Superior temporal gyrus (tissue), 1 donor: Measurements from ENCODE around the gene TMEM201.
"Not testable (repeated sequence)": the region's sequence is repeated elsewhere in the genome, so short reads cannot be mapped to it uniquely, and the experiment has no call there.

Experiments used
- DNase-seq: peaks from one replicate; pipeline ENCODE4 v3.0.0-alpha.2; 2016; ENCODE audit errors: extremely low spot score

Gene TMEM201, protein sequence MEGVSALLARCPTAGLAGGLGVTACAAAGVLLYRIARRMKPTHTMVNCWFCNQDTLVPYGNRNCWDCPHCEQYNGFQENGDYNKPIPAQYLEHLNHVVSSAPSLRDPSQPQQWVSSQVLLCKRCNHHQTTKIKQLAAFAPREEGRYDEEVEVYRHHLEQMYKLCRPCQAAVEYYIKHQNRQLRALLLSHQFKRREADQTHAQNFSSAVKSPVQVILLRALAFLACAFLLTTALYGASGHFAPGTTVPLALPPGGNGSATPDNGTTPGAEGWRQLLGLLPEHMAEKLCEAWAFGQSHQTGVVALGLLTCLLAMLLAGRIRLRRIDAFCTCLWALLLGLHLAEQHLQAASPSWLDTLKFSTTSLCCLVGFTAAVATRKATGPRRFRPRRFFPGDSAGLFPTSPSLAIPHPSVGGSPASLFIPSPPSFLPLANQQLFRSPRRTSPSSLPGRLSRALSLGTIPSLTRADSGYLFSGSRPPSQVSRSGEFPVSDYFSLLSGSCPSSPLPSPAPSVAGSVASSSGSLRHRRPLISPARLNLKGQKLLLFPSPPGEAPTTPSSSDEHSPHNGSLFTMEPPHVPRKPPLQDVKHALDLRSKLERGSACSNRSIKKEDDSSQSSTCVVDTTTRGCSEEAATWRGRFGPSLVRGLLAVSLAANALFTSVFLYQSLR

DNA sequence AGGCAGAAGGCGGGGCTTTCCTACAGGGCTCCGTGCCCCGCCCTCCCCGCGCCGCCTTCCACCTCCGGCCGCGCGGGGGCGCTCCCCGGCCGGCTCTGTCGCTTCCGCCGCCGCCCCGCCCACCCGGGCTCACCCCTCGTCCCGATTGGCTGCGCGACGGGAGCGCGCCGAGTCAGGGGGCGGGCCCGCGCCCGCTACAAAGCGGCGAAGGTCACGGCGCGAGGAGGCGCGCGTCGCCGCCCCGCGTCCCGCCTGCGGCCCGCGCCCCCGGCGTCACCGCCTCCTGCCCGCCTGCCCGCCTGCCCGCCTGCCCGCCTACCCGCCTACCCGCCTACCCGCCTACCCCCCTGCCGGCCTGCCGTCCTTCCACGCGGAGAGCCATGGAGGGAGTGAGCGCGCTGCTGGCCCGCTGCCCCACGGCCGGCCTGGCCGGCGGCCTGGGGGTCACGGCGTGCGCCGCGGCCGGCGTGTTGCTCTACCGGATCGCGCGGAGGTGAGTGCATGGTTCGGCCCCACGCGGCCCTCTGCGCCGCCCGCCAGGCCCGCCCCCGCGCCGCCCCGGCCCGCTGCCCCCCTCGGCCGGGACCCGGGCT lies at the start of gene TMEM201:
Gene TMEM201 (plus strand): TSS at position 361 of the 593 bp plus-strand sequence. CDS start 20 bp downstream, at position 381.
- DNase-seq = peak; percentile 92

DNA sequence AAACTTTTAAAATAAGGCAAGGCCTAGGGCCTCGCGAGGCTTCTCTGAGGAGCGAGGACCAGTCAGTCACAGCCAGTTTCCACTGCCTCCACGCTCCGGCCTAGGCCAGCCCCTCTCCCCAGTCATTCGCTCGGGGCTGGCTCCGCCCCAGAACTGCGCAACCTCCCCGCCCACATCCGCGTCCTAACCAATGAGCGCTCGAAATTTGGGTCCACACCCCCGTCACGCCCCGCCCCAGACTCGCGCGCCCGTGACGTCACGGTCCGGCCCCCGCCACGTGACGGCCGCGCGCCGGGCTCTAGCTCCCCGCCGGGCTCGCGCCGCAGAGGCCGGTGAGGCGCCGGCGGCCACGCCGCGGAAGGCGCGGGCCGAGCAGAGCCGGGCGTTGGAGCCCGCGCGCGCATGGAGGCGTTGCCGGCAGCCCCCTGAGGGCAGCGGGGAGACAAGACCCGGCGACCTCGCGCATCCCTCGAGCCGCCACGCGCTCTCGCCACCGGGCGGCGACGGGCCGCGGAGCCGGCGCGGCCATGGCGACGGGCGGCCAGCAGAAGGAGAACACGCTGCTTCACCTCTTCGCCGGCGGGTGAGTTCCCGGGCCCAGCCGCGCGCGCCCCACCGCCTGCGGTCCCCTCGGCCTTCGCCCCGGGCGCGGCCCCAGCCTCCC lies 49.4 kb upstream of the TMEM201 start, which contains the start of gene SLC25A33:
Gene SLC25A33 (plus strand): TSS at position 301 of the 664 bp plus-strand sequence. CDS start 227 bp downstream, at position 528.
- DNase-seq = peak; percentile 98

DNA sequence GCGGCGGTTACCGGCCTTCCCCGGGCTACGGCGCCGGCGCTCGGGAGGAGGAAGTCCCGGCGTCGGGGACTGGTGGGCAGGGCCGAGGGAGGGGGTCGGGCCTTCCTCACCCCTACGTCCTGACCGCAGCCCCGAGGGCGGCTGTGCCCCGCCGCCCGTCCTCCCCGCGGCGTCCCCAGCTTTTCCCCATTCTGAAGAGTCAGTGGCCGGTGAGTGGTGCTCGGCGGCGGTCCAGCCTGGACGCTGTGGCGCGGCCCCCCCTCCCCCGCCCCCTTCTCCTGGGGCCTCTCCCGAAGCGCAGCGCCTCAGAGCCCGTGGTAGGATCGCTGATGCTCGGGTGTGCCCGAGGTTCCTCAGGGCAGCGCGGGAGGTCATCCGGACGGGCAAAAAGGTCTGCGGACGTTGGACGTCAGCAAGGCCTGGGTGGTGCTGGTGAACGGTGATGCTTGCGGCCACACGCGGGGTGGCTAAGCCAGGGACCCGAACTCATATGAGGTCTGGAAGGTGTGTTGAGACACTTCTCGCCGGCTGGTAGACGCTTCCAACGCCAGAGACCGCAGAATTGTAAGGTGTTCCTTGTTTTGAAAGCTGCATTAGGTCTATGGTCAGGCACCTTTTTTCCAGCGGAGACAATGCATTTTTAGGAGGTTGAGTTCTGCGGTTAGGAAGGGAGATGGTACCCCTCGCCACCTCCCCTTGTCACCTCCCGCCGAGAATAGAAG lies 48.7 kb upstream of the TMEM201 start:
- no peak for DNase-seq

DNA sequence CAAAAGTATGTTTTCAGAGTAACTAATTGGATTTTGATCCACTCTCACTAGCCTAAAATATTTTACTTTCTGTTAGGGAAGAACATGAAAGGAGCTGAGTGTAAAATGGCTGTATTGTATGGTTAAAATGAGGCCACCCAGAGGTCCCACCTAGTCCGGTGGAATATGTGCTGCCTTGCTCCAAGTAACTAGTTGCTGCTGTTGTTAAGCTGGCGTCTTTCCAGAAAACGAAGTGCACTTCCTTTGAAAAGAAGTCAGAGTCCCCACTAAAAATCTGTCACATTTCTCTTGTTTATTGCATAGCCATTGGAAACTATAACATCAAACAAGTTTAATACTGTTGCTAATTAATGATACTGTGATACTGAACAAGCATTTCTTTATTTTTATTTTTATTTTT lies 46.3 kb upstream of the TMEM201 start:
- DNase-seq = no peak

DNA sequence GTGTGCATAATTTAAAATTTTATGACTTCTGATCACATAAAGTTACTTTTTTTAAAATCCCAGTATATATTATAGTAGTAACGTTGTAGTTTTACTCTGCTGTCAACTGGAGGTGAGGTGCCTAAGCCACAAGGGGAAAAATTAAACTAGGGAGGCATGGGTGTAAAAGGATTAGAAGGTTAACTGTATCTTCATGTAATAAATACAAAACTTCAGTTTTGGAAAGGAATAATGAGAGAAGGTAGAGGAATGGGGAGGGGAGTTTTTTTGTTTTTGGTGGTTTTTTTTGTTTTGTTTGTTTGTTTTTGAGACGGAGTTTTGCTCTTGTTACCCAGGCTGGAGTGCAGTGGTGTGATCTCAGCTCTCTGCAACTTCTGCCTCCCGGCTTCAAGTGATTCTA lies 43.8 kb upstream of the TMEM201 start:
- no peak for DNase-seq

DNA sequence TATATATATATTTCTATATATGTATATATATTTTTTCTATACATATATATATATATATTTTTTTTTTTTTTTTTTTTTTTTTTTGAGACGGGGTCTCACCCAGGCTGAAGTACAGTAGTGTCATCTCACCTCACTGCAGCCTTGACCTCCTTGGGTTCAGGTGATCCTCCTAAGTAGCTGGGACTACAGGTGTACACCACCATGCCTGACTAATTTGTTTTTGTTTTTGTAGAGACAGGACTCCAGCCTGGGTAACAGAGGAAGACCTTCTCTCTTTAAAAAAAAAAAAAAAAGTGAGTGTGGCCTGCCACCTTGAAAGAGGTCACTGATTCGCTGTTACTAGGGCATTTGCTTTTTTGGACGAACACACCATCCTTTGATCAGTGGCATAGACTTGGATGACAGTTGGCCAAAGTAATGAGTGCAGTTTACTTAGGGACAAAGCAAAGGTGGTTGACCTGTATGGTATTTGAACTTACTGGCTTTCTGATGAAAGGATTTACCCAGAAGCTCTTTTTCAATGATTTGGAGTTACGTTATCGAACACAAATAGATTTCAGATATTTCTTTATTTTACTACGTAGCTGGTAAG lies 38.7 kb upstream of the TMEM201 start:
- DNase-seq = no peak

DNA sequence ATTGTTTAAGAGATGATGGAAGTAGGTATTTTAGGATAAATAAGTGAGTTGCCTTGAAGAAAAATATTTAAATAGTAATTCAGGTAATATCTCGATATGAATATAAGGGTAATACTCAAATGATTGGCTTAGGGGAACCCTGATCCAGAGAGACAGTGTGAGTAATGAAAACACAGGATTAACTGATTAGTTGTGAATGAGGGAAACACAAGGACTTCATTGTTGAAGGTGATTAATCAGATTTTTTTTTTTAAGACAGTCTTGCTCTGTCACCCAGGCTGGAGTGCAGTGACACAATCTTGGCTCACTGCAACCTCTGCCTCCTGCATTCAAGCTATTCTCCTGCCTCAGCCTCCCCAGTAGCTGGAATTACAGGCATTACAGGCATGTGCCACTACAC lies 36.7 kb upstream of the TMEM201 start:
- no peak for DNase-seq

DNA sequence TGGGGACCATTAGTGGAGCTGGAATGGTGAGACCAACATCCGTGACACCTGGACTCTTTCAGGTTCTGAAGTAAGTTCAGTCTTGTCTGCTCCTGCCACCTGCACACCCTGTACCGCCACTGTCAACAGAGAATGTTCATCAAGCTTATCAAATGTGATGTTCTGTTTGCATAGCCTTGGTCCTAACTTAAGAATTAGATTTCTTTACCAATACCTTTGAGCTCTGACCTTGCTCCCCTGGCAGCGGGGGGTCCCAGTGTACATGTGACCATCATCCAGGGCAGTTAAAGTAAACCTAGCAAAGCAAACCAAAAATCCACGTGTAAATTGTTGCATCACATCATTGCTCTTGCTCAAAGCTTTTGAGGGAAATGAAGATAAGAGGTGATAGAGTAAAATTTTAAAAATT lies 35.0 kb upstream of the TMEM201 start:
- no peak for DNase-seq

DNA sequence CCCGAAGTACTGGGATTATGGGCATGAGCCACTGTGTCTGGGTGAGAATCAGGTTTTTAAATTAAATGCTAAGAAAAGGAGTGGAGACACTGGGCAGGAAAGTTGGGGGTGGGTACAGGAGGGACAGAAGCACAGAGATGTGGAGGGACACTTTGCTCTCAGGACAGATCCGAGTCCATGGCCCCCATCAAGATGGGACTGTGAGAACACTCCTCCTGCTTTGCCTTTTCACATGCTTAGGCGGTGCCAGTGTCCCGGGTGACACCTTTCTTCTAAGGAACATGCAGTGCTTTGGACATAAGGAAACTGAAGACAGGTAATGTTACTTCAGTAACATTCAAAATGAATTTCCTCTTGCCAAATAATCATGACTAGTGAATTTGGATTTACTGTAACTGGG lies 32.8 kb upstream of the TMEM201 start:
- no peak for DNase-seq

DNA sequence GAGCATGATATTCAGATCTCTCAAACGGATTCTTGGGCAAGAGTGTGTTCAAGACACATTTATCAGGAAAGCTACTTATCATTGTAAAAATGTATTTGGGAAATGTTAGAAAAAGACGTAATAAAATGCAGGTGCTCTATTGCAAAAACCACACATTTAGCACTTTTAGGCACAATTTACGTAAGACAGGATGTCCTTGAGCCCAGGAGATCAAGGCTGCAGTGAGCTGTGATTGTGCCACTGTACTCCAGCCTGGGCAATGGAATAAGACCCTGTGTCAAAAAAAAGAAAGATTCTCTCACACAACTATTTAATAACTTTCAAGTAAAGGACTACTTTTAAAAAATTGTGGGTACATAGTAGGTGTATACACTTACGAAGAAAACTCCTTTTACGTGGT lies 31.1 kb upstream of the TMEM201 start:
- no peak for DNase-seq

DNA sequence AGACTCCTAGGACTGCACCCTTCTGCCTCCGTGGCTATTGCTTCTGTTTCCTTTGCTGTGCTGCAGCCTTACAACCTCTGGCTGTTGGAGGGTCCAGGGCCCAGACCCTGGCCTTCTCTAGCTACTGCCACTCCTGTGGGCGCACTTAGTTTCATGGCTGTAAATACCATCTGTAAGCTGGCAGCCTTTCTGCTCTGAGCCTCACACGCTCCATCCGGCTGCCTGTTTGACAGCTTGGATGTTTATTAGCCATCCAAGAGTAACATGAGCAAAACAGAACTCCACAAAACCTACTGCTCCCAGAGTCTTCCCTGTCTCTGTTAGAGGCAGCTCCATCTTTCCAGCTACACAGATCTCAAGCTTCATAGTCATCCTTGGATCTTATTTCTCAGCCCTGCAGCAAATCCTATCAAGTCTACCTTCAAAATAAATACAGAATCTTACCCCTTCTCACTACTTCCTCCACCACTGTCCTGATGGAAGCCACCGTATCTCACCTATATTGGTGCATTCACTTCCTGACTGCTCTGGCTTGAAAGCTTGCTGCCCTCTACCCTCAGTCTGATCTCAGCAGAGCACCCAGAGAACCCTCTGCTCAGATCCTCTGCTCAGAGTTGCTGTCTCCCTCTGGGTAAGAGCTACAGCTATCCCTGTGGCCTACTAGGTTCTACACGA lies 30.3 kb upstream of the TMEM201 start:
- no peak for DNase-seq

DNA sequence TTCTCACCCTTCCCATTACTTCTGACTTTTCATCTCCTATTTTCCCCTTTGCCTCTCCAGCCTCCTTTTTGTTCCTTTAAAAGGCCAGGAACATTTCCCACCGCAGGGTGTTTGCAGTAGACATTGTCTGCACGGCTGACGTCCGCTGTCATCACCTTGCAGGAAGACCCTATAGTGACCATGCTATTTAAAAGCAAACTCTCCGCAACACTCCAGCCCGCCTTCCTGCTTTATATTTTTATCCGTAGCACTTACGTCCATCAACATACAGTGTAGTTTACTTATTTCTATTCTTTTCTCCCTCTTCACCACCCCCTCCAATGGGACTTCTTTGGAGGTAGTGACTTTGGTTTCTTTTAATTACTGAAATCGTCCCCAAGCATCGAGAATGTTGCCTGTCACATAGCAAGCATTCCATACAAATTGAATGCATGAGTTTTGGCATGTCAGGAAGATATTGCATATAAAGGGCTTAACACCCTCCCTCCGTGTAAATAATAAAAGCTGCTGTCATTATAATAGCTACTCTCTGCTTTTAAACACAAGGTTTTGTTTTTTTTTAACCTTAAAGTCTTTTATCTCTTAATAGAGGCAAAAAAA lies 29.7 kb upstream of the TMEM201 start:
- DNase-seq = no peak

DNA sequence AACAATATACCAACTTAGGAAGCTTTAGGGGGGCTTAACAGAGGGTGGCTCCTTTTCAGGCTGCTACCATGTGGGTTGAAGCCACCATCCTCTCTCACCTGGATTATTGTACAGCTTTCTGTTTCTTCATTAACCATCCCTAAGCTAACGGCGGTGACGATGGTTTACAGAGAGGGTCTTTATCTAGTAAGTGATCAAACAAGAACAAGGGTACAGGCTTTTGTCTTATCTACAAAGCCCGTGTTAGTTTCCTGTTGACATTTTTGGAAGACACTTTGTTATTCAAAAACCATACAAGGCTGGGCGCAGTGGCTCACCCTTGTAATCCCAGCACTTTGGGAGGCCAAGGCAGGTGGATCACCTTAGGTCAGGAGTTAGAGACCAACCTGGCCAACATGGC lies 29.0 kb upstream of the TMEM201 start:
- no peak for DNase-seq

DNA sequence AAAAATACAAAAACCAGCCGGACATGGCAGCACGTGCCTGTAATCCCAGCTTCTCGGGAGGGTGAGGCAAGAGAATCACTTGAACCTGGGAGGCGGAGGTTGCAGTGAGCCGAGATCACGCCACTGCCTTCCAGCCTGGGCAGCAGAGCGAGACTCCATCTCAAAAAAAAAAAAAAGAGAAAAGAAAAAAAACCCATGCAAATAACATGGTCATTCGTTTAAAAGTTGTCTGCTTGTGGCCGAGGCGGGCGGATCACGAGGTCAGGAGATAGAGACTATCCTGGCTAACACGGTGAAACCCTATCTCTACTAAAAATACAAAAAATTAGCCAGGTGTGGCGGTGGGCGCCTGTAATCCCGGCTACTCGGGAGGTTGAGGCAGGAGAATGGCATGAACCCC lies 28.6 kb upstream of the TMEM201 start:
- DNase-seq = not testable (repeated sequence)

DNA sequence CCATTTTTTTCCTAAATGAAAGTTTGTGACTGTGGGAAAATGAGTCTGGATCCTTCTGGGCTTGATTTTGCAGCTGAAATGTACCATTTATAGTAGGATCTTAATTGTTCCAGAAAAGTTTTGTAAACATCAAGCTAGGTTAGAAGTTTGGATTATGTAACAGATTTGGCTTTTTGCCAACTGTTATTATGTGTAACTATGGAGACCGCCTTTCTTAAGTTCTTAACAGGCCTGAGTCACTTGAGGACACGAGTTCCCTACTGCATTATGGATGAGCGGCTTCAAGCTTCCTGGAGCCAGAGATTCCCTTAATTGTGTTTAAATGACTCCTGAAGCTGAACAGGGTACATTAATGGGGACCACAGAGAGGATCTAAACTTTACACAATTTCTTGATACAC lies 27.3 kb upstream of the TMEM201 start:
- DNase-seq = peak; percentile 80

DNA sequence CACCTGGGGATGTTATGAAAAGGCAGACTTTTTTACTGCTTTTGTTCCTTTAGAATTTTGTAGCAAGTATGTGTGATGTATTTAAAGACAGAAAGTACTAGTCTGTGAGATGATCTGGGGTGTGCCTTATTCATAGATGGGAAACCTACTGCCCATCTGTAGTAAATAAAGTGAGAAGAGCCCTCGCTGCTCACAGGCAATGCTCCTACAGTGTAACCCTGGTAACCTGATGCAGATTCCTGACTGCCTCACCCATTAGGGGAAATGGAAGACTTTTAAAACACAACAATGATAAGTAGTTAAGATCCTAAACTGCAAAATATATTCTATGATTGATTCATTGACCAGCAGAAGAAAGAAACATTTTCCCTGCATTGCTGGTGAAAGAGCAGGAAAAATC lies 19.4 kb upstream of the TMEM201 start:
- DNase-seq = no peak

DNA sequence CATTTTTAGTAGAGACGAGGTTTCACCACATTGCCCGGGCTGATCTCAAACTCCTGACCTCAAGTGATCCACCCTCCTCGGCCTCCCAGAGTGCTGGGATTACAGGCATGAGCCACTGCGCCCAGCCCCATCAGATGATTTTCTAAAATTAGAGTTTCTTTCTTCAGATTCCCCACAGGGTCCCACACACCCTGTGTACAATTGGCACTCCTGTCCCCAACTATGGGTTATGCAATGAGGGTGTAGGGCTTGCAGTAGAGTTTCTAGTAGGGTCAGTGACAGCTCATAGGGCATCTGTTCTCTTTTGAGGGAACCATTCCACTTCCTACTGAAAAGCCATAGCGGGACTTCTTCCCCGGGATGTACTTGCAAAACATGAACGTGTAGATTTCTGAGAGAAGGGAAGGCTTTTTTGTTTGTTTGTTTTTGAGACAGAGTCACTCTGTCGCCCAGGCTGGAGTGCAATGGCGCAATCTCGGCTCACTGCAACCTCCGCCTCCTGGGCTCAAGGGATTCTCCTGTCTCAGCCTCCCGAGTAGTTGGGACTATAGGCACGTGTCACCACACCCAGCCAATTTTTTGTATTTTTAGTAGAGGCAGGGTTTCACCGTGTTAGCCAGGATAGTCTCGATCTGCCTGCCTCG lies 17.7 kb upstream of the TMEM201 start:
- DNase-seq = not testable (repeated sequence)

DNA sequence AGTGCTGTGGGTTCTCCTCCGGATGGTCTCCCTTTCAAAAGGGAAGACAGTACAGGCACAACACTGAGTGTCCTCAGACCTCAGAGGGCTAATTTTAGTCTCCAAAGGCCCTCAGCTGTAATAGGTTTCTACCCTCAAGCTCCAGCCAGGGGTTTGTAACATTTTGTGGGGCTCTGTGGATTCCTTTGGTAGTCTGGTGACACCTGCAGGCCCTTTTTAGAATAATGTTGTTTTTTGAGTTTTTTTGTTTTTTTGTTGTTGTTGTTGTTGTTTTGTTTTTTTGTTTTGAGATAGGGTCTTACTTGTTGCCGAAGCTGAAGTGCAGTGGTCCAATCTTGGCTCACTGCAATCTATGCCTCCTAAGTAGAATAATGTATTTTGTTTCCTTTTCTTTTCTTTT lies 15.0 kb upstream of the TMEM201 start:
- DNase-seq = peak; percentile 35

DNA sequence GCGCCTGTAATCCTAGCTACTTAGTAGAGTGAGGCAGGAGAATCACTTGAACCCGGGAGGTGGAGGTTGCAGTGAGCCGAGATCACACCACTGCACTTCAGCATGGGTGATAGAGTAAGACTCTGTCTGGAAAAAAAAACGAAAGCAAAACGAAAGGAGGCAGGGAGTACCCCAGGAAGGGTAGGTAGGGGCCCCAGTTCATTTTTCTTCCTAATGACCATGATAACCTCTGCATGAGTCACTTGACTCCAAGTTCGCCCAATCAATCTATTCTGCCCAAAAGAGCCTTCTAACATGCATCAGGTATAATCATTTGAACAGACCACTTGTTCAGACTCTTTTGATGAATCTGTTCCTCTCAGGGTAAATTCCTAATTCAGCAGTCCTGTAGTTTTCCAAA lies 13.2 kb upstream of the TMEM201 start:
- DNase-seq = no peak

DNA sequence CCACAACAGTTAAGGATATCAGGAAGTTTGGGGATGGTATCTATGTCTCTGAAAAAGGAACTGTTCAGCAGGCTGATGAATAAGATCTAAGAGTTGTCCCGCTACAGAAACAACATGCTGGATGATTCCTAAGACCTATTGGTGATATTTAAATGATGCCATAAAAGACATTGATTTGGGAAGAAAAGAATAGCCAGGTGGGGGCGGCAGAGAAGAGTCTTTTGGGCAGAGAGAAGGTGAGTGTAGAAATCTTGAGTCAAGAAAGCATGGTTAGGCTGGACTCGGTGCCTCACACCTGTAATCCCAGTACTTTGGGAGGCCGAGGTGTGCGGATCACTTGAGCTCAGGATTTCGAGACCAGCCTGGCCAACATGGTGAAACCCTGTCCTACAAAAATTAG lies 11.8 kb upstream of the TMEM201 start:
- DNase-seq = no peak
